Measurements from ENCODE around the gene FCHSD2.

DNA sequence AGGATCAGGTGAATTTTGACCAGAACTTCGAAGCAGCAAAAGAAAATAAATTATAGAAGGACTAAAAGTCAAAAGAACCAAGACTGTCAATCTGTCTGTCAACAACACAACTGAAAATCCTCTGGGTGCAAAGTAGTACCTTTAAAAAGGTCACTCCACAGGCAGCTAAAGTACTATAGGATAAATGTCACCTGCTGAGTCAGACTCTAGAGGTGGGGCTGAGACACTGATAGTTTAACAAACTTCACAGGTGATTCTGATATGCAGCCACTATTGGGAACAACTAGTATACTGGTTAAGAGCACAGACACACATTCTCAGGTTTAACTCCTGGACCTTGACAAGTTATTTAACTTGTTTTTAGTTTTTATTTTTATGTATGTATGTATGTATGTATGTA, 107.3 kb downstream of the FCHSD2 start:
- TF ChIP-seq, protein P1, sequence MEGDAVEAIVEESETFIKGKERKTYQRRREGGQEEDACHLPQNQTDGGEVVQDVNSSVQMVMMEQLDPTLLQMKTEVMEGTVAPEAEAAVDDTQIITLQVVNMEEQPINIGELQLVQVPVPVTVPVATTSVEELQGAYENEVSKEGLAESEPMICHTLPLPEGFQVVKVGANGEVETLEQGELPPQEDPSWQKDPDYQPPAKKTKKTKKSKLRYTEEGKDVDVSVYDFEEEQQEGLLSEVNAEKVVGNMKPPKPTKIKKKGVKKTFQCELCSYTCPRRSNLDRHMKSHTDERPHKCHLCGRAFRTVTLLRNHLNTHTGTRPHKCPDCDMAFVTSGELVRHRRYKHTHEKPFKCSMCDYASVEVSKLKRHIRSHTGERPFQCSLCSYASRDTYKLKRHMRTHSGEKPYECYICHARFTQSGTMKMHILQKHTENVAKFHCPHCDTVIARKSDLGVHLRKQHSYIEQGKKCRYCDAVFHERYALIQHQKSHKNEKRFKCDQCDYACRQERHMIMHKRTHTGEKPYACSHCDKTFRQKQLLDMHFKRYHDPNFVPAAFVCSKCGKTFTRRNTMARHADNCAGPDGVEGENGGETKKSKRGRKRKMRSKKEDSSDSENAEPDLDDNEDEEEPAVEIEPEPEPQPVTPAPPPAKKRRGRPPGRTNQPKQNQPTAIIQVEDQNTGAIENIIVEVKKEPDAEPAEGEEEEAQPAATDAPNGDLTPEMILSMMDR (IDR thresholded peaks at IDR 0.05) = no peak
- no peak for TF ChIP-seq POLR2A (IDR thresholded peaks at IDR 0.05)
